Measurements from ENCODE around the gene WWOX. TPM values are rescaled to one million over a fixed set of nuclear protein-coding genes. Genes with fewer than 3 reads are reported as not detected.
A peak's percentile ranks its signal among the peaks of the same experiment; 100 is the strongest.

The WWOX gene
- total and polyA plus RNA-seq, 2 of the 13 experiments (the other 11 are each of a cell fraction or from before 2014, with no cell fraction given) = 9.1 to 37.4 TPM

DNA sequence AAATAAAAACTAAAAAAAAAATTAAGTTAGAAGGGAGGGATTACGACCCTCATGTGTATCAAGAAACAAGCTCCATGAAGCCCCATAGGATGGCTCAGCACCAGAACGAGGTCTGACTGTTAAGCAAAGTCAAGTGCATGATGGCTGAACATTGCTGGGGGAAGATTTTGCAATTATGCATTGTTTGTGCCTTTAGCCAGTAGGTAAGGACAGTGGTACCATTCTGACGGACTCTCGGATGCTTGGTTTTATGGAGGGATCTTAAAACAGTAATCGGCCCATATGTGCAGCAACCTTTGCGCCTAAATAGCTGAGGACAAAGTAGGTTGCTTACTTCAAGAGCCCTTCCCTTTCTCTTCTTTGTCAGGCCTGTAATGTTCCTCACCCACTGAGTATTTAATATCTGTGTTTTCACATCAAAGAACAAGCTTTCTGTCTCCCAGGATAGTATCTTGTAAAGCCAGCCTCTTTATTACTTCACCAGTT is 186.0 kb downstream of the WWOX start (continued):
- TF ChIP-seq, protein P1, sequence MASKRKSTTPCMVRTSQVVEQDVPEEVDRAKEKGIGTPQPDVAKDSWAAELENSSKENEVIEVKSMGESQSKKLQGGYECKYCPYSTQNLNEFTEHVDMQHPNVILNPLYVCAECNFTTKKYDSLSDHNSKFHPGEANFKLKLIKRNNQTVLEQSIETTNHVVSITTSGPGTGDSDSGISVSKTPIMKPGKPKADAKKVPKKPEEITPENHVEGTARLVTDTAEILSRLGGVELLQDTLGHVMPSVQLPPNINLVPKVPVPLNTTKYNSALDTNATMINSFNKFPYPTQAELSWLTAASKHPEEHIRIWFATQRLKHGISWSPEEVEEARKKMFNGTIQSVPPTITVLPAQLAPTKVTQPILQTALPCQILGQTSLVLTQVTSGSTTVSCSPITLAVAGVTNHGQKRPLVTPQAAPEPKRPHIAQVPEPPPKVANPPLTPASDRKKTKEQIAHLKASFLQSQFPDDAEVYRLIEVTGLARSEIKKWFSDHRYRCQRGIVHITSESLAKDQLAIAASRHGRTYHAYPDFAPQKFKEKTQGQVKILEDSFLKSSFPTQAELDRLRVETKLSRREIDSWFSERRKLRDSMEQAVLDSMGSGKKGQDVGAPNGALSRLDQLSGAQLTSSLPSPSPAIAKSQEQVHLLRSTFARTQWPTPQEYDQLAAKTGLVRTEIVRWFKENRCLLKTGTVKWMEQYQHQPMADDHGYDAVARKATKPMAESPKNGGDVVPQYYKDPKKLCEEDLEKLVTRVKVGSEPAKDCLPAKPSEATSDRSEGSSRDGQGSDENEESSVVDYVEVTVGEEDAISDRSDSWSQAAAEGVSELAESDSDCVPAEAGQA (IDR thresholded peaks at IDR 0.05; ENCODE audit: low read depth) = no peak
- TF ChIP-seq, protein P1 (CRISPR knock-in tag; IDR thresholded peaks at IDR 0.05; ENCODE audit: borderline replicate concordance) = no peak
- TF ChIP-seq, protein P2, sequence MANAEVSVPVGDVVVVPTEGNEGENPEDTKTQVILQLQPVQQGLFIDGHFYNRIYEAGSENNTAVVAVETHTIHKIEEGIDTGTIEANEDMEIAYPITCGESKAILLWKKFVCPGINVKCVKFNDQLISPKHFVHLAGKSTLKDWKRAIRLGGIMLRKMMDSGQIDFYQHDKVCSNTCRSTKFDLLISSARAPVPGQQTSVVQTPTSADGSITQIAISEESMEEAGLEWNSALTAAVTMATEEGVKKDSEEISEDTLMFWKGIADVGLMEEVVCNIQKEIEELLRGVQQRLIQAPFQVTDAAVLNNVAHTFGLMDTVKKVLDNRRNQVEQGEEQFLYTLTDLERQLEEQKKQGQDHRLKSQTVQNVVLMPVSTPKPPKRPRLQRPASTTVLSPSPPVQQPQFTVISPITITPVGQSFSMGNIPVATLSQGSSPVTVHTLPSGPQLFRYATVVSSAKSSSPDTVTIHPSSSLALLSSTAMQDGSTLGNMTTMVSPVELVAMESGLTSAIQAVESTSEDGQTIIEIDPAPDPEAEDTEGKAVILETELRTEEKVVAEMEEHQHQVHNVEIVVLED (CRISPR knock-in tag; IDR thresholded peaks at IDR 0.05; ENCODE audit: borderline replicate concordance) = no peak
- no peak for TF ChIP-seq MAZ (IDR thresholded peaks at IDR 0.05; ENCODE audit: borderline replicate concordance, low read depth, low read length)
- no peak for TF ChIP-seq MAZ (CRISPR knock-in tag; IDR thresholded peaks at IDR 0.05; ENCODE audit: low read depth)
- TF ChIP-seq TSC22D2 (CRISPR knock-in tag; IDR thresholded peaks at IDR 0.05; ENCODE audit: borderline replicate concordance) = 0 out of 2 replicates have a peak, but pooled peaks have one; percentile 2
- TF ChIP-seq IRX3 (CRISPR knock-in tag; IDR thresholded peaks at IDR 0.05; ENCODE audit: borderline replicate concordance, low read depth) = no peak
- TF ChIP-seq ZNF138 (CRISPR knock-in tag; IDR thresholded peaks at IDR 0.05; ENCODE audit: low read depth) = no peak
- TF ChIP-seq NFE2L2 (IDR thresholded peaks at IDR 0.05; ENCODE audit: low read length) = no peak
- TF ChIP-seq, protein P3, sequence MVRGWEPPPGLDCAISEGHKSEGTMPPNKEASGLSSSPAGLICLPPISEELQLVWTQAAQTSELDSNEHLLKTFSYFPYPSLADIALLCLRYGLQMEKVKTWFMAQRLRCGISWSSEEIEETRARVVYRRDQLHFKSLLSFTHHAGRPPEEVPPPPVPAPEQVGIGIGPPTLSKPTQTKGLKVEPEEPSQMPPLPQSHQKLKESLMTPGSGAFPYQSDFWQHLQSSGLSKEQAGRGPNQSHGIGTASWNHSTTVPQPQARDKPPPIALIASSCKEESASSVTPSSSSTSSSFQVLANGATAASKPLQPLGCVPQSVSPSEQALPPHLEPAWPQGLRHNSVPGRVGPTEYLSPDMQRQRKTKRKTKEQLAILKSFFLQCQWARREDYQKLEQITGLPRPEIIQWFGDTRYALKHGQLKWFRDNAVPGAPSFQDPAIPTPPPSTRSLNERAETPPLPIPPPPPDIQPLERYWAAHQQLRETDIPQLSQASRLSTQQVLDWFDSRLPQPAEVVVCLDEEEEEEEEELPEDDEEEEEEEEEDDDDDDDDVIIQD (CRISPR knock-in tag; IDR thresholded peaks at IDR 0.05; ENCODE audit: low read depth) = no peak
